HL-60 (cell line): ENCODE results near the gene OAS2.

ENCODE experiments used
- DNase-seq, 2 experiments: peaks; one replicate each; pipeline ENCODE4 v3.0.0-alpha.2; 2010 to 2020; ENCODE audit warnings: low read depth in 1 of 2, low spot score in 1 of 2
- H3K27ac ChIP-seq: fragments of 250-450 bp; sonication (Bioruptor Pico); replicated peaks from 2 replicates; pipeline ENCODE4 v1.5.1; 2020; ENCODE audit warnings: mild to moderate bottlenecking, moderate library complexity
- H3K27me3 ChIP-seq: fragments of 250-450 bp; sonication (Bioruptor Pico); 2 replicates; pipeline ENCODE4 v1.5.1; 2021; ENCODE audit warnings: mild to moderate bottlenecking, moderate library complexity; ENCODE audit not compliant: insufficient read depth, poor library complexity, severe bottlenecking
- H3K4me3 ChIP-seq: replicated peaks from 2 replicates; pipeline ENCODE4 v1.5.1; 2011; ENCODE audit warnings: mild to moderate bottlenecking, control low read depth, low read length; ENCODE audit not compliant: insufficient read depth
- GABPA ChIP-seq: IDR thresholded peaks from 2 replicates; pipeline ENCODE4 v1.6.1; 2012; ENCODE audit warnings: low read depth
- POLR2AphosphoS5 ChIP-seq: IDR thresholded peaks from 2 replicates; pipeline ENCODE4 v1.6.1; 2012; ENCODE audit warnings: low read depth
- SPI1 ChIP-seq: IDR thresholded peaks from 2 replicates; pipeline ENCODE4 v1.6.1; 2012; ENCODE audit warnings: low read depth, mild to moderate bottlenecking, borderline replicate concordance
- TF ChIP-seq, protein P1 (sequence below): IDR thresholded peaks from 2 replicates; pipeline ENCODE4 v1.6.1; 2012; ENCODE audit warnings: low read depth; ENCODE audit not compliant: insufficient replicate concordance
- TF ChIP-seq, protein P2 (sequence below): IDR thresholded peaks from one replicate; pipeline ENCODE4 v1.5.1; 2011; ENCODE audit warnings: low read length, control low read depth, inconsistent platforms; ENCODE audit not compliant: insufficient read depth

OAS2 gene

DNA sequence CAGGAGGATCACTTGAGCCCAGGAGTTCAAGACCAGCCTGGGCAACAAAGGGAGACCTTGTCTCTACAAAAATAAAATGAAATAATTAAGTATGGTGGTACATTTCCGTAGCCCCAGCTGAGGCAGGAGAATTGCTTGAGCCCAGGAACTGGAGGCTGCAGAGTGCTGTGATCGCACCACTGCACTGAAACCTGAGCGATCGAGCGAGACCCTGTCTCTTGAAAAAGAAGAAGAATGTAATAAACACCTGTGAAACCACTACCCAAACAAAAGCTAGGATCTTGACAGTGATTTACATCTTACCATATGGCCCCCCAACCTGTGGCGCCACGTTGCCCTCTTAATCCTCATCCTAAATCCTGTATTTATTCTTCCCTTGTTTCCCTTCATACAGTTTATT is 72.5 kb downstream of the OAS2 start:
- H3K27me3 ChIP-seq: peaks cover 10% of the 10 kb centered on the region

DNA sequence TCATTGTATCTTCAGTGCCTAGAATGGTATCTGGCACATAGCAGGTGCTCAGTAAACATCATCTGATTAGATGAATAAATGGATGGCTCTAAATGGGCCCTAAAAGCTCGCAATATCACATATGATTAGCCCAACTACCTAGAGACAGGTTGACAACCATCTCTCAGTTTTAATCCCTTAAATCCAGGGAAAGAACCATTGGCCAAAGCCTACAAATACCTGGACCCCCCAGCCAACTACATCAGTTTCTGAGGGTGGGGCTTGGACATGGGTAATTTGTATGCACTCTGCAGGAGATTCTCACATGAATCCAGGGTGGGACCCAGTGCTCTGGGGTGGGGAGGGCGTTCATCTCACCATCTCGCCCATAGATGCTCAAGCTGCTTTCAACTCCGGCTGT is 73.4 kb downstream of the OAS2 start:
- TF ChIP-seq GABPA (no peak), SPI1 (no peak), POLR2AphosphoS5 (no peak)
- TF ChIP-seq, protein P1, sequence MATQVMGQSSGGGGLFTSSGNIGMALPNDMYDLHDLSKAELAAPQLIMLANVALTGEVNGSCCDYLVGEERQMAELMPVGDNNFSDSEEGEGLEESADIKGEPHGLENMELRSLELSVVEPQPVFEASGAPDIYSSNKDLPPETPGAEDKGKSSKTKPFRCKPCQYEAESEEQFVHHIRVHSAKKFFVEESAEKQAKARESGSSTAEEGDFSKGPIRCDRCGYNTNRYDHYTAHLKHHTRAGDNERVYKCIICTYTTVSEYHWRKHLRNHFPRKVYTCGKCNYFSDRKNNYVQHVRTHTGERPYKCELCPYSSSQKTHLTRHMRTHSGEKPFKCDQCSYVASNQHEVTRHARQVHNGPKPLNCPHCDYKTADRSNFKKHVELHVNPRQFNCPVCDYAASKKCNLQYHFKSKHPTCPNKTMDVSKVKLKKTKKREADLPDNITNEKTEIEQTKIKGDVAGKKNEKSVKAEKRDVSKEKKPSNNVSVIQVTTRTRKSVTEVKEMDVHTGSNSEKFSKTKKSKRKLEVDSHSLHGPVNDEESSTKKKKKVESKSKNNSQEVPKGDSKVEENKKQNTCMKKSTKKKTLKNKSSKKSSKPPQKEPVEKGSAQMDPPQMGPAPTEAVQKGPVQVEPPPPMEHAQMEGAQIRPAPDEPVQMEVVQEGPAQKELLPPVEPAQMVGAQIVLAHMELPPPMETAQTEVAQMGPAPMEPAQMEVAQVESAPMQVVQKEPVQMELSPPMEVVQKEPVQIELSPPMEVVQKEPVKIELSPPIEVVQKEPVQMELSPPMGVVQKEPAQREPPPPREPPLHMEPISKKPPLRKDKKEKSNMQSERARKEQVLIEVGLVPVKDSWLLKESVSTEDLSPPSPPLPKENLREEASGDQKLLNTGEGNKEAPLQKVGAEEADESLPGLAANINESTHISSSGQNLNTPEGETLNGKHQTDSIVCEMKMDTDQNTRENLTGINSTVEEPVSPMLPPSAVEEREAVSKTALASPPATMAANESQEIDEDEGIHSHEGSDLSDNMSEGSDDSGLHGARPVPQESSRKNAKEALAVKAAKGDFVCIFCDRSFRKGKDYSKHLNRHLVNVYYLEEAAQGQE: no peak
- TF ChIP-seq, protein P2, sequence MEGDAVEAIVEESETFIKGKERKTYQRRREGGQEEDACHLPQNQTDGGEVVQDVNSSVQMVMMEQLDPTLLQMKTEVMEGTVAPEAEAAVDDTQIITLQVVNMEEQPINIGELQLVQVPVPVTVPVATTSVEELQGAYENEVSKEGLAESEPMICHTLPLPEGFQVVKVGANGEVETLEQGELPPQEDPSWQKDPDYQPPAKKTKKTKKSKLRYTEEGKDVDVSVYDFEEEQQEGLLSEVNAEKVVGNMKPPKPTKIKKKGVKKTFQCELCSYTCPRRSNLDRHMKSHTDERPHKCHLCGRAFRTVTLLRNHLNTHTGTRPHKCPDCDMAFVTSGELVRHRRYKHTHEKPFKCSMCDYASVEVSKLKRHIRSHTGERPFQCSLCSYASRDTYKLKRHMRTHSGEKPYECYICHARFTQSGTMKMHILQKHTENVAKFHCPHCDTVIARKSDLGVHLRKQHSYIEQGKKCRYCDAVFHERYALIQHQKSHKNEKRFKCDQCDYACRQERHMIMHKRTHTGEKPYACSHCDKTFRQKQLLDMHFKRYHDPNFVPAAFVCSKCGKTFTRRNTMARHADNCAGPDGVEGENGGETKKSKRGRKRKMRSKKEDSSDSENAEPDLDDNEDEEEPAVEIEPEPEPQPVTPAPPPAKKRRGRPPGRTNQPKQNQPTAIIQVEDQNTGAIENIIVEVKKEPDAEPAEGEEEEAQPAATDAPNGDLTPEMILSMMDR: no peak
- Histone ChIP-seq H3K27ac (no peak overlapping the region), H3K4me3 (no peak overlapping the region), H3K27me3 (peaks cover 17% of the 10 kb centered on the region)
- DNase-seq: no peak

More for the DNA sequence above, 72.5 kb downstream of the OAS2 start:
- no peak for DNase-seq
- Histone ChIP-seq H3K4me3 (no peak overlapping the region), H3K27ac (no peak overlapping the region)
- TF ChIP-seq POLR2AphosphoS5: no peak
- TF ChIP-seq SPI1: no peak
- TF ChIP-seq, protein P2: no peak
- TF ChIP-seq GABPA: no peak
- TF ChIP-seq, protein P1: no peak

DNA sequence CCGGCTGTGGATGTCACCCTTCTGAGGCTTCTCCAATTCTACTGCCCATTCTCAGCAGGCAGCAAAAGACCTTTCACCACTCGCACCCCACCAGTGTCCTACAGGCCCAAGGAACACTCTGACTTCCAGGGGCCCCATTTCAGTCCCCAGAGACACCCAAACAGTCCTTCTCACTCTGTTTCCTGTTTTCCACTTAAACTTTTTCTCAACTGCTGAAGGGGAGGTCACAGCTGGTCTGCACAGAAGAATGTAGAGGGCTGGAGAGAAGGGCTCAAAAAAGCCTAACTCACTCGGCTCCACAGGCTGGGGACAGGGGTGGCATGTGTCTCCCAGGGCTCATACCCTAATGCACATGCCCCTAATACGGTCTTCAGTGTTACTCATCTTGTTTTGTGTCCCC is 74.0 kb downstream of the OAS2 start:
- H3K4me3 ChIP-seq: no peak overlapping the region
- TF ChIP-seq GABPA: no peak
- TF ChIP-seq, protein P1: no peak
- TF ChIP-seq, protein P2: no peak
- no peak for TF ChIP-seq SPI1
- no peak for TF ChIP-seq POLR2AphosphoS5
- H3K27ac ChIP-seq: no peak overlapping the region
- DNase-seq: no peak
- peaks cover 17% of the 10 kb centered on the region for H3K27me3 ChIP-seq
